ENCODE data around the gene RAD18. TPM values are rescaled to one million over a fixed set of nuclear protein-coding genes. Genes with fewer than 3 reads are reported as not detected.

The RAD18 gene
- total RNA-seq, 1 donor from 2014 or later: 6.6 TPM

GRCh38 chr3:8903191-8903590, 60.1 kb downstream of the RAD18 start:
- DNase-seq (ENCODE audit: low spot score): no peak

DNA sequence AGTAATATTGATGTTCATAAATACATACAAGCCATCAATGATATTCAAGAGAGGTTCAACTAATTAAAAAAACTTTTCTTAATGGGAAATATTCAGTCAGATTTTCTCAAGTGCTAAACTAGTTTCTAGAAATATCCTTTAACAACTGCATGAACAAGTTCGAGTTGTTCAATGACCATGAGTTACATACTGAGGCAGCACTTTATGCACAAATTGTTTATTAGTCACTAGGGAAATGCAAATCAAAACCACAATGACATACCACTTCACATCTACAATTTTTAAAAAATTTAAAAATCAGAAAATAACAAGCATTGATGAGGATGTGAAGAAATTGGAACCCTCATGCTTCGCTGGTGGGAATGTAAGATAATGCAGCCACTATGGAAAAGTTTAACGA, 62.4 kb downstream of the RAD18 start:
- DNase-seq (ENCODE audit: low spot score): no peak

- no peak for DNase-seq (ENCODE audit: low spot score)
These were observed 63.3 kb downstream of the RAD18 start for GRCh38 chr3:8899876-8900460.

- DNase-seq (ENCODE audit: low spot score): no peak
These were observed 67.4 kb downstream of the RAD18 start for GRCh38 chr3:8895829-8896228.

DNA sequence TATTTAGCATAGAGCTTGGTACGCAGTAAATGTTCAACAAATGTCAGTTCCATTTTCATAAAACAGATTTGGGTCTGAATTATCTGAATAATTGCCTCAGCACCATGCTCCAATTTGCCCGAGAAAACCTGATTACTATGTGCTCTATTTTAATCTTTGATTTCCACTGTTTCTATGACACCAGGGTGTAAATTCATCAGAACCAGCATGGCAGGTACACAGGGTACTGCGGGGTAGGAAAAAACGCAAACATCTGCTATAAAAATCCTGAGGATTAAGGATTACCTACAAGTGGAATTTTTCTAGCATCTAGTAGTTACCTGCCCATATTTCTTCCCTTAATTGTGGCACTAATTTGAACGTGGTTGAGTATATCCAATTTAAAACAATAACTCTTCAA, 70.3 kb downstream of the RAD18 start:
- DNase-seq (ENCODE audit: low spot score): no peak

- DNase-seq (ENCODE audit: low spot score): no peak
These were observed 71.5 kb downstream of the RAD18 start for GRCh38 chr3:8891774-8892173.

- no peak for DNase-seq (ENCODE audit: low spot score)
These were observed 72.0 kb downstream of the RAD18 start for GRCh38 chr3:8891303-8891702.

GRCh38 chr3:8888301-8888915, 74.9 kb downstream of the RAD18 start:
- DNase-seq (ENCODE audit: low spot score): no peak

- no peak for DNase-seq (ENCODE audit: low spot score)
These were observed 75.6 kb downstream of the RAD18 start for GRCh38 chr3:8887435-8888300.

GRCh38 chr3:8886546-8886945, 76.7 kb downstream of the RAD18 start:
- no peak for DNase-seq (ENCODE audit: low spot score)

- no peak for DNase-seq (ENCODE audit: low spot score)
These were observed 77.5 kb downstream of the RAD18 start for GRCh38 chr3:8885536-8886316.

DNA sequence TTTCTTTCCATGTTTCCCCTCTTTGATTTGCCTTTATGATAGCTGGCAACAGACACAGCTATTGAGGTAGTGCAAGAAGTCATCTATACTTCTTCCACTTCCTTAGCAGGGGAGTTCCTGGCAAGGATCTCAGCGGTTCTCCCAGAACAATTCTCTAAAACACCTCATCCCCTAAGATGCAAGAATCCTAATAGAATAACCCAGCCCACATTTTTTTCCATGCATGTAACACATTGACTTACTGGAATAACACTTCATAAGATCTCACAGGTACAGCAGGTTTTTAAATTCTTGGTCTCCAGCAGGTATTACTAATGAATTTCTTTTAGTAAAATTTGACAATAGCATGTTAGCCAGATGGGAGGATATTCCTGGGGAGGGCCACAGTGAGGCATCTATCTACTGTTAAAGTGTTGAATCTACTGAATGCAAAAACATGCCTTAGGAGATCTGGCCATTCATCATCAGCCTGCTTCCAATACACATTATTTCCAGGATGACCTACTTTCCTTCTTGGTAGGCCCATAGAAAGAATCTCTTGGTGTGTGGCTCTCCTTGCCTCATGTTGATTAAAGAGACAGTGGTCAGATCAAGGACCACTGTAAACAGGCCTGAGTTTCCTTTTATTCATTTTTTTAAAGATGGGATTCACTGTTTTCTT, 78.5 kb downstream of the RAD18 start:
- DNase-seq (ENCODE audit: low spot score): no peak

DNA sequence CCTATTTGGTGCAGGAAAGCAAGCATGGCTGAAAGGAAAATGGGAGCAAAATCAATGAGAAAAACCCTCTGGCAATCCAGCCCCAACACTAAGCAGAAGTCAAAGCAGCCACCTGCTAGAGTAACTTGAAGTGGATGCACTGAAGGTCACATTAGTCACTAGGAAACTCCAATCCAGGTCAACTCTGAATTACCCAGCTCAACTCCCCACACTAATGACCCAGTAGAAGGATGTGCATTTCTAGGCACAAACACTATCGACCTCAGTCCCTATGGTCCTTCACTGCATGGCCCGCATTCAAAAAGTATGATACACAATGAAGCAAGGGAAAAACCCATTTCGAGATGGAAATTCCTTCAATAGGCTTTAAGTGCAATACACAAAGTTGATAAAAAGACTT, 80.6 kb downstream of the RAD18 start:
- no peak for DNase-seq (ENCODE audit: low spot score)

DNA sequence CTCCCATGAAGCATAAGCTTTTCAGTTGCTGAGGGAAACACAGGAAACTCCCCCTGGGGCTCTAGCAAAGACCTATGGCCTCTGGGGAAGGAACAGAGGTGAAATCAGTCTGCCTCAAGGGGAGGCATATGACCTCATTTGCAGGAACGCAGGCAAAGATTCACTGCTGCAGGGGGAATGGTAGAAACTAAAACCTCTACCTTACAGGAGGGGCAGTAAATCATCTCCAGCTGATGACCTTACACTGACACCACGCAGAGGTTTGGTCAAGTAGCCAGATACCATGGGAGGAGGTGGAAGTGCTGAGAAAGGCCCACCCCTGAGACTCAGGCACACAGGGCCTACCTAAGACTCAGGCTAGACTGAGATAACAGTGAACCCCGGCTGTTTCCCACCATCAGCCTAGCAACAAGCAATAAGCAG, 81.1 kb downstream of the RAD18 start:
- DNase-seq (ENCODE audit: low spot score): no peak

DNA sequence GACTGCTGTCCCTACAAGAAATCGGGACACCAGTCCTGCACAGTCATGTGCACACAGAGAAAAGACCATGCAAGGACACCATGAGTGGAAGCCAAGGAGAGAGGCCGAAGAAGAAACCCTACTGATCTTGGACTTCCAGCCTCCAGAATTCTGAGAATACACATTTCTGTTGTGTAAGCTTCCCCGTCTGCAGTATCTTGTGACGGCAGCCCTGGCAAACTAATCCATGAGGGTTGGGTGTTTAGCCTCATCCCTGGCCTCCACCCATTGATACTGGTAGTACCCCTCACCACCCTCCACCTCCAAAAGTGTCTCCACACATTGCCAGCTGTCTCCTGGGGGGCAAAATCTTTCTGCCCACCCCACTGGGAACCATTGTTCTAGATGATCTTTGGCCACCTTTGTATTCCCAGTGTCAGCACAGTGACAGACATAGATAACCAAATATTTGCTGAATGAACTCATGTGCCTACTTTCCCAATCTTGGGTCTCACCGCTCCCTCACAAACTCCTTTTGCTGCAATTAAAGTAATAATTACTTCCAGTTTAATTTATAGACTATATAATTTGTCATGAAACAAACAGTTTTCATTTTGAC, 83.8 kb downstream of the RAD18 start:
- no peak for DNase-seq (ENCODE audit: low spot score)

DNA sequence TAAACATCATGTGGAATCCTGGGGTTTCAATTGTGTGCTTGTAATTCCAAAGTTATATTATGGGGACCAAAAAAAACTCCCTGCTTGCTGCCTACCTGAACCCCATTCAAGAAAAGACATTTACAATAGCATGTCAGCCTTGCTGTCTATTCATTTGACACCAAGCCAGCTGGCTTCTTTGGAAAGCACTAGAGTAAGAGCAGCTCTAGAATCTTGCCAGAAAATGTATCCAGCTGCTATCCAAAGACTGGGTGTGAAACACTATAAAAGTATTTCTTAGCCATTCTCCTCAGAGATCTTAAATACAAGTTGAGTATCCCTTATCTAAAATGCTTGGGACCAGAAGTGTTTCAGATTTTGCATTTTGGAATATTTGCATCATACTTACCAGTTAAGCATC, 87.4 kb downstream of the RAD18 start:
- no peak for DNase-seq (ENCODE audit: low spot score)

GRCh38 chr3:8873740-8874139, 89.5 kb downstream of the RAD18 start:
- DNase-seq (ENCODE audit: low spot score): no peak

DNA sequence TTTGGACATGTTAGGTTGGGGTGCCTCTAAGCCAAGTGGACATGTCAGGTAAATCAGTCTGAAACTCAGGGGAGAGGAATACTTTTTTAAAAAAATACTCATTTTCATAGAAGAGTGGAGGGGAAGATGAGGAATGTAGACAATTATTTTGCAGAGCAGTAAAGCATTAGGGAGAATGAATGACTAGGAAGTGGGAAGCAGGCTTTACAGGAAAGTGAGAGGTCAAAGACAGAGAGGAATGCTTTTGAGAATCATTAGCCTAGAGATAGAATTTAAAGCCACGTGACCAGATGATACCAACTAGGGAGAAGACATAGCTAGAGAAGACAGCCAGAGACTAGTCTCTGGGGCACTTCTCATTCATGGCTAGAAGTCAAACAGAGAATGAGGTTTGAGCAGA, 91.0 kb downstream of the RAD18 start:
- no peak for DNase-seq (ENCODE audit: low spot score)

DNA sequence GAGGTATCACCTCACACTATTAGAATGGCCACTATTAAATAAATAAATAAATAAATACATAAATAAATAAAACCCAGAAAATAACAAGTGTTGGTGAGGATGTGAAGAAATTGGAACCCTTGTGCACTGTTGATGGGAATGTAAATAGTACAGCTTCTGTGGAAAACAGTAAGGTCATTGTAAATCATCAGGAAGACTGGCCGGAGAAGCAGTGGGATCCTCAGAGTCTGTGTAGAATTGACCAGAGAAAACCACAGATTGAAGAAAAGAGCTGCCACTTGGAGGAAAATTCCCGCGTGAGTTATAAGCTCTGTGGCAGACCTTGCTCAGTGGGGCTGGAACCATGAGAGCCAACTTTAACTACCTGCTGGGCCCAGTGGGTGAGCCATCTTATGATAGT, 92.0 kb downstream of the RAD18 start:
- DNase-seq (ENCODE audit: low spot score): no peak

DNA sequence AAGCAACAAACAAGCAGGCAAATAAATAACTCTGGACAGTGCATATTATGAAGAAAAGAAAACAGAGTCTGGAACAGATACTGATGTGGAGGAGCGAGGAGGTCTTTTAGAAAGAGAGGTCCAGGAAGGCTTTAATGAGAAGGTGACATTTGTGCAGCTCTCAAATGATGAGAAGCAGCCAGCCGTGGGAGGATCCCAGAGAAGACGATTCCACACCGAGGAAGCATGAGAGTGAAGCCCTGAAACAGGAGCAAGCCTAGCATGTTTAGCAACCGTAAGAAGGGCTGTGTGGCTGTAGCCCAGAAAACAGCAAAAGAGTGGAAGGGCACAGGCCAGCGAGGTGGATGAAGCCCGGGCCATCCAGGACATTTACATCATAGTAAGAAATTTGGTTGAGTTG, 93.1 kb downstream of the RAD18 start:
- DNase-seq (ENCODE audit: low spot score): no peak

DNA sequence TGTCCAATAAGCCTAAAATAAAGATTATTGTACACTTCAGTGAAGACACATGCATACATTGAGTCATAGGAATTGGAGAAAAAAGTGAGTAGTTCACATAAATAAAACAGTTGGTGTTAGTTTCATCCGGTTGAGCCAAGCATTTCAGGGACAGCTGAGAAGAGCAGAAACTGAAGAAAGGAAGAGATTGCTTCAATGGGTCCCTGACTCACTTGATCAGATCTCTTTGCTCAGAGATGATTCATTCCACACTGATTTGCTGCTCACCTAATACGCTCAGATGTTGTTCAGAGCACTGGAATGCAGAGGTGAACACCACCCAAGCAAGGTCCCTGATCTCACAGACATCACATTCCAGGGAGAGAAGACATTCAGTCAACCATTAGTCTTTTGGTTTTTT, 93.7 kb downstream of the RAD18 start:
- no peak for DNase-seq (ENCODE audit: low spot score)
